Measurements from ENCODE around the gene CAV3.

DNA sequence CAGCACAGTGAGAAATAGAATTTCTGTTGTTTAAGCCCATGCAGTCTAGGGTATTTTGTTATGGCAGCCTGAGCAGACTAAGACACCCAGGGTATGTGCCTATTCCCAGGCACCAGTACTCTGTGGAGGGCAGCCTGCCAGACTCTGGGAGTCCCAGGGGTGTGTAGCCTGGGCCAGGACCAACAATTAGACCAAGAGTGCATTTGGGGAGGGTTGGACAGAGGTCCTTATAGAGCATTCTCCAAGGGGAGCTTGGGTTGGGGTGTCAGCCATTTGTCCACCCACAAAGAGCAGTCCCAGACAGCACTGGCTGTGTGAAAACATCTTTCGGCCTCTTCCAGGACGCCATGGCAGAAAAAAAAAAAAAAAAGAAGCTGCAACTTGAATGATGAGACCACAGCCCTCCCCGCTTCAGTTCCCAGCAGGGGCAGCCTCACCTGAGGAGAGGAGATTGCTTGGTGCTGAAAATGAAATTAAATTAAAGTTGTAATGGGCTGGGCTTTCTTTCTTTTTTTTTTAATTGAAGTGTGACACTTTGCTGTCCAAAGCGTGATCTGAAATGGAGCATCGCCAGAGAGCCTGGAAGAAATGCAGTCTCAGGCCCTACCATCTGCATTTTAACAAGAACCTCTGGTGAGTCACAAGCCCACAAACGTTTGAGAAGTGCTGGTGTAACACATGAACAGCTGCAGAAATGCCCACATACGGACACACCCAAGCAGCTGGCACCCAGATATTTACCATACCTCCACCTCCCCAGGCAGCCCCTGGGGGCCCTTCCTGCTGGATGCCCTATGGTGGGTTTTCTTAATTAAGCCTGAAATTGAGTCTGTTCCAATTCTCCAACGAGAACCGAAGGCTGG, 21.3 kb upstream of the CAV3 start:
- TF ChIP-seq POLR2A (IDR thresholded peaks at IDR 0.05; ENCODE audit: low read depth, low read length) = no peak
- TF ChIP-seq POLR2AphosphoS5 (IDR thresholded peaks at IDR 0.05; ENCODE audit: low read depth, low read length) = no peak

Measured in GM12892 (cell line).